Measurements from ENCODE around the gene EPB41L2. TPM values are rescaled to one million over a fixed set of nuclear protein-coding genes. Genes with fewer than 3 reads are reported as not detected.

Gene EPB41L2
- total RNA-seq, 4 donors from 2014 or later, result 45.3 to 102 (median 61.9) TPM

GRCh38 chr6:131049608-131050007 lies 13.4 kb downstream of the EPB41L2 start:
- H3K9me3 ChIP-seq, result peaks cover 9 to 13% of the 10 kb centered on the region in 2 donors
- DNase-seq, result no peak
- WGBS, 2 donors (ENCODE audit: low coverage in 1 of 2), result 69 to 86% methylated on average over 2 to 3 of the region's 3 CpGs
- in situ Hi-C loops (cut with MboI; ENCODE audit: low pct_ligation_motif_present in 1 of 4, low pct_unique_long_range_greater_than_20kb in 1 of 4, low sequenced_read_pairs in 3 of 4), result no loop called here
- H3K27me3 ChIP-seq, result no peaks in the 10 kb centered on the region
- H3K36me3 ChIP-seq, result peaks cover 0 to 11% (median 3%) of the 10 kb centered on the region in 4 donors
- H3K27ac ChIP-seq, result no peak overlapping the region
- intact Hi-C loops (cut with DNase I; ENCODE audit: low total_unique reads), result no loop called here
- no peak for TF ChIP-seq EP300 (IDR thresholded peaks at IDR 0.05; ENCODE audit: low read depth)
- no peak for TF ChIP-seq CTCF (IDR thresholded peaks at IDR 0.05)
- TF ChIP-seq POLR2A (IDR thresholded peaks at IDR 0.05), result no peak
- TF ChIP-seq POLR2AphosphoS5 (IDR thresholded peaks at IDR 0.05), result no peak
- no peaks in the 10 kb centered on the region for H3K4me1 ChIP-seq
- H3K4me3 ChIP-seq, result no peak overlapping the region

GRCh38 chr6:131048933-131049515 lies 14.0 kb downstream of the EPB41L2 start:
- in situ Hi-C loops (cut with MboI; ENCODE audit: low pct_ligation_motif_present in 1 of 4, low pct_unique_long_range_greater_than_20kb in 1 of 4, low sequenced_read_pairs in 3 of 4), result no loop called here
- no peak for TF ChIP-seq POLR2A (IDR thresholded peaks at IDR 0.05)
- no peak for TF ChIP-seq CTCF (IDR thresholded peaks at IDR 0.05)
- no peak for TF ChIP-seq EP300 (IDR thresholded peaks at IDR 0.05; ENCODE audit: low read depth)
- TF ChIP-seq POLR2AphosphoS5 (IDR thresholded peaks at IDR 0.05), result no peak
- H3K4me3 ChIP-seq, result no peak overlapping the region
- H3K9me3 ChIP-seq, result peaks cover 3 to 7% of the 10 kb centered on the region in 2 donors
- H3K4me1 ChIP-seq, result no peaks in the 10 kb centered on the region
- H3K27me3 ChIP-seq, result no peaks in the 10 kb centered on the region
- no peak overlapping the region for H3K27ac ChIP-seq
- intact Hi-C loops (cut with DNase I; ENCODE audit: low total_unique reads), result no loop called here
- WGBS, 2 donors (ENCODE audit: low coverage in 1 of 2), result 82 to 98% methylated on average over 4 of the region's 4 CpGs
- H3K36me3 ChIP-seq, result peaks cover 0 to 5% (median 0%) of the 10 kb centered on the region in 4 donors
- no peak for DNase-seq

DNA sequence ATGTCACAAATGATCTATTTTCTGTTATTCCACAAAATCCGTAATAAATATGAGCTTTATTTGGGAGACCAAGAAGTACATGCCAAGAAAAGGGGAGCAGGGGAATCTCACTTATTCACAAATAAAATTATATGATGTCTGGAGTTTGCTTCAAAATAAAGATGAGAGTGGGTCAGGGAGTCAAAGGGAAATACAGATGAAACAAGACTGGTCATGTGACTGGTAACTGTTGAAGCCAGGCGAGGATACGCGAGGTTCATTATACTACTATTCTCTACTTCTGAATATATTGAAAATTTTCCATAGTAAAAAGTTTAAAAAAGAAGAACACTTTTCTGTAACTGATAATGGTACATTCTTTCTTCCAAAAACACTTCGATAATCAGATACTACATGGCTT lies 14.6 kb downstream of the EPB41L2 start:
- H3K4me3 ChIP-seq, result no peak overlapping the region
- intact Hi-C loops (cut with DNase I; ENCODE audit: low total_unique reads), result no loop called here
- H3K36me3 ChIP-seq, result no peaks in the 10 kb centered on the region
- DNase-seq, result no peak
- no peak for TF ChIP-seq CTCF (IDR thresholded peaks at IDR 0.05)
- H3K9me3 ChIP-seq, result peaks cover 0 to 1% of the 10 kb centered on the region in 2 donors
- in situ Hi-C loops (cut with MboI; ENCODE audit: low pct_ligation_motif_present in 1 of 4, low pct_unique_long_range_greater_than_20kb in 1 of 4, low sequenced_read_pairs in 3 of 4), result no loop called here
- 91% methylated on average over 5 of the region's 5 CpGs for WGBS, 2 donors (ENCODE audit: low coverage in 1 of 2)
- H3K27me3 ChIP-seq, result no peaks in the 10 kb centered on the region
- no peaks in the 10 kb centered on the region for H3K4me1 ChIP-seq
- no peak overlapping the region for H3K27ac ChIP-seq

GRCh38 chr6:131045139-131045538 lies 17.9 kb downstream of the EPB41L2 start:
- H3K27me3 ChIP-seq, result no peaks in the 10 kb centered on the region
- WGBS, 2 donors (ENCODE audit: low coverage in 1 of 2), result 88 to 90% methylated on average over 2 of the region's 2 CpGs
- no peaks in the 10 kb centered on the region for H3K36me3 ChIP-seq
- TF ChIP-seq POLR2A (IDR thresholded peaks at IDR 0.05) (no peak), CTCF (IDR thresholded peaks at IDR 0.05) (no peak), EP300 (IDR thresholded peaks at IDR 0.05; ENCODE audit: low read depth) (no peak), POLR2AphosphoS5 (IDR thresholded peaks at IDR 0.05) (no peak)
- no peak overlapping the region for H3K4me3 ChIP-seq
- no peaks in the 10 kb centered on the region for H3K9me3 ChIP-seq
- peaks cover 0 to 8% (median 0%) of the 10 kb centered on the region in 4 donors for H3K4me1 ChIP-seq
- no peak for DNase-seq
- intact Hi-C loops (cut with DNase I; ENCODE audit: low total_unique reads), result no loop called here
- H3K27ac ChIP-seq, result no peak overlapping the region
- in situ Hi-C loops (cut with MboI; ENCODE audit: low pct_ligation_motif_present in 1 of 4, low pct_unique_long_range_greater_than_20kb in 1 of 4, low sequenced_read_pairs in 3 of 4), result no loop called here
